ENCODE results near the gene FAU.

- TF ChIP-seq POLR2A (IDR thresholded peaks at IDR 0.05; ENCODE audit: low read depth, low read length), result no peak
- no peak for TF ChIP-seq SPI1 (IDR thresholded peaks at IDR 0.05; ENCODE audit: low read depth, low read length)
- no peak for TF ChIP-seq POLR2AphosphoS5 (IDR thresholded peaks at IDR 0.05; ENCODE audit: low read depth, low read length)
- TF ChIP-seq TAF1 (IDR thresholded peaks at IDR 0.05; ENCODE audit: low read depth, low read length), result no peak
- no peak for TF ChIP-seq PAX5 (IDR thresholded peaks at IDR 0.05; ENCODE audit: insufficient read depth, low read length, severe bottlenecking)
- no peak for TF ChIP-seq POU2F2 (IDR thresholded peaks at IDR 0.05; ENCODE audit: low read depth, low read length)
Observed at GRCh38 chr11:65083134-65083833, 38.6 kb downstream of the FAU start.

Measured in GM12891 (cell line).